Measurements from ENCODE around the gene ARHGAP9.
A peak's percentile ranks its signal among the peaks of the same experiment; 100 is the strongest.

GRCh38 chr12:57491393-57492280 is 12.0 kb upstream of the ARHGAP9 start:
- TF ChIP-seq CTCF (IDR thresholded peaks at IDR 0.05; ENCODE audit: insufficient read depth, low read length, poor library complexity, severe bottlenecking) (peak; percentile 12), EZH2phosphoT487 (conservative IDR thresholded peaks at IDR 0.05; ENCODE audit: low read length) (no peak)

Data from SU-DHL-6 (cell line).